Measurements from ENCODE around the gene PACS1. TPM values are rescaled to one million over a fixed set of nuclear protein-coding genes. Genes with fewer than 3 reads are reported as not detected.
A peak's percentile ranks its signal among the peaks of the same experiment; 100 is the strongest.

PACS1 gene
- total and polyA plus RNA-seq, 8 donors: 14.7 to 269 (median 51.0) TPM

DNA sequence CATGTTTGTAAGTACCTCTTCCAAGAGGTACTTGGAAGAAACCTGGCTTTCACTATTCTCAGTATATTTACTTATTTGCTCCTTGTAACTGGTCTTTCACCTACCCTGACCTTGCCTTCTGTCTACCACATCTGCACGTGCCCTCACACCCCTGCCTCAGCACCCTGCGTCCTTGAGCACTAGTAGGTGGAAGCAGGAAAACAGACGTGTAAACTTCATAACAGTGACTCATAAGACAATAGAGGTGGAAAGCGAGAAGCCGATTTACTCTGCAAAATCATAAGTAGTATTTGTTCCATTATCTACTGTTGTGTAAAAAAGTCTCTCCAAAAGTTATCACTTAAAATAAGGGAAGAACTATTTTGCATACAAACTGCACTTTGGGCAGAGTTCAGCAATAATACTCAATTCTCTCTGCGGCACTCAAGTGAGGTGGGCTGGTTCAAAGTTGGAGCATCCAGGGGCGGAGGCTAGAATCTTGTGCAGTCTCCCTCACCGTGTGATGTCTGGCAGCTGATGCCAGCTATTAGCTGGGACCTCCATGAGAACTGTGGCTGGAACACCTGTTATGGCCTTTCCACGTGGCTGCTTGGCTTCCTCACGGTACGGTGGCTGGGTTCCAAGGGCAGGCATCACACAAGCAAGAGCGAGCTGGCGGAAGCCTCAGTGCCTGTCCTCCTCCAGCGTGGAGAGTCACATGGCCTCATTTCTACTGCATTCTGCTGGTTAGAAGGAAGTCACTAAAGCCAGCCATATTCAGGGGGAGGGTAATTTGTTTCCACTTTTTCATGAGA is 30.4 kb downstream of the PACS1 start:
- H3K27me3 ChIP-seq: no peaks in the 10 kb centered on the region
- 16 to 31% (median 17%) methylated on average over 14 of the region's 14 CpGs for WGBS, 5 donors
- no peaks in the 10 kb centered on the region for H3K9me3 ChIP-seq
- no peaks in the 10 kb centered on the region for H3K36me3 ChIP-seq
- H3K4me1 ChIP-seq: peaks cover 0 to 37% (median 11%) of the 10 kb centered on the region in 4 donors
- H3K4me3 ChIP-seq: no peak overlapping the region
- intact Hi-C loops (cut with DNase I; ENCODE audit: low total_unique reads): no loop called here
- H3K27ac ChIP-seq: peak overlapping the region in 4 of 5 donors; percentile 27 to 59 (median 32)
- DNase-seq: peak; percentile 82
- TF ChIP-seq, protein P1, sequence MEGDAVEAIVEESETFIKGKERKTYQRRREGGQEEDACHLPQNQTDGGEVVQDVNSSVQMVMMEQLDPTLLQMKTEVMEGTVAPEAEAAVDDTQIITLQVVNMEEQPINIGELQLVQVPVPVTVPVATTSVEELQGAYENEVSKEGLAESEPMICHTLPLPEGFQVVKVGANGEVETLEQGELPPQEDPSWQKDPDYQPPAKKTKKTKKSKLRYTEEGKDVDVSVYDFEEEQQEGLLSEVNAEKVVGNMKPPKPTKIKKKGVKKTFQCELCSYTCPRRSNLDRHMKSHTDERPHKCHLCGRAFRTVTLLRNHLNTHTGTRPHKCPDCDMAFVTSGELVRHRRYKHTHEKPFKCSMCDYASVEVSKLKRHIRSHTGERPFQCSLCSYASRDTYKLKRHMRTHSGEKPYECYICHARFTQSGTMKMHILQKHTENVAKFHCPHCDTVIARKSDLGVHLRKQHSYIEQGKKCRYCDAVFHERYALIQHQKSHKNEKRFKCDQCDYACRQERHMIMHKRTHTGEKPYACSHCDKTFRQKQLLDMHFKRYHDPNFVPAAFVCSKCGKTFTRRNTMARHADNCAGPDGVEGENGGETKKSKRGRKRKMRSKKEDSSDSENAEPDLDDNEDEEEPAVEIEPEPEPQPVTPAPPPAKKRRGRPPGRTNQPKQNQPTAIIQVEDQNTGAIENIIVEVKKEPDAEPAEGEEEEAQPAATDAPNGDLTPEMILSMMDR (IDR thresholded peaks at IDR 0.05): no peak
- TF ChIP-seq EP300 (IDR thresholded peaks at IDR 0.05) (no peak), POLR2AphosphoS5 (IDR thresholded peaks at IDR 0.05) (peak in 1 of 3 donors; percentile 45), POLR2A (IDR thresholded peaks at IDR 0.05) (no peak)

GRCh38 chr11:66101066-66101464 is 31.0 kb downstream of the PACS1 start:
- WGBS, 5 donors: 60 to 74% (median 69%) methylated on average over 3 of the region's 3 CpGs

GRCh38 chr11:66104057-66104638 is 34.1 kb downstream of the PACS1 start:
- H3K27me3 ChIP-seq: no peaks in the 10 kb centered on the region
- H3K4me1 ChIP-seq: peaks cover 0 to 51% (median 13%) of the 10 kb centered on the region in 4 donors
- intact Hi-C loops (cut with DNase I; ENCODE audit: low total_unique reads): no loop called here
- H3K27ac ChIP-seq: no peak overlapping the region
- H3K9me3 ChIP-seq: no peaks in the 10 kb centered on the region
- no peak for DNase-seq
- TF ChIP-seq, protein P1 (IDR thresholded peaks at IDR 0.05): no peak
- TF ChIP-seq POLR2AphosphoS5 (IDR thresholded peaks at IDR 0.05) (no peak), EP300 (IDR thresholded peaks at IDR 0.05) (no peak), POLR2A (IDR thresholded peaks at IDR 0.05) (no peak)
- peaks cover 0 to 5% (median 0%) of the 10 kb centered on the region in 4 donors for H3K36me3 ChIP-seq
- WGBS, 5 donors: 86 to 93% (median 88%) methylated on average over 4 of the region's 4 CpGs
- no peak overlapping the region for H3K4me3 ChIP-seq

More at GRCh38 chr11:66101066-66101464, 31.0 kb downstream of the PACS1 start:
- intact Hi-C loops (cut with DNase I; ENCODE audit: low total_unique reads): no loop called here
- peak overlapping the region in 1 of 5 donors; percentile 59 for H3K27ac ChIP-seq
- H3K9me3 ChIP-seq: no peaks in the 10 kb centered on the region
- H3K4me1 ChIP-seq: peaks cover 0 to 37% (median 11%) of the 10 kb centered on the region in 4 donors
- no peaks in the 10 kb centered on the region for H3K27me3 ChIP-seq
- no peak overlapping the region for H3K4me3 ChIP-seq
- DNase-seq: no peak
- no peak for TF ChIP-seq EP300 (IDR thresholded peaks at IDR 0.05)
- no peak for TF ChIP-seq POLR2AphosphoS5 (IDR thresholded peaks at IDR 0.05)
- TF ChIP-seq, protein P1 (IDR thresholded peaks at IDR 0.05): no peak
- no peak for TF ChIP-seq POLR2A (IDR thresholded peaks at IDR 0.05)
- peaks cover 0 to 3% (median 0%) of the 10 kb centered on the region in 4 donors for H3K36me3 ChIP-seq

GRCh38 chr11:66106786-66107599 is 36.9 kb downstream of the PACS1 start:
- intact Hi-C loops (cut with DNase I; ENCODE audit: low total_unique reads): no loop called here
- H3K27ac ChIP-seq: no peak overlapping the region
- no peaks in the 10 kb centered on the region for H3K27me3 ChIP-seq
- TF ChIP-seq EP300 (IDR thresholded peaks at IDR 0.05) (no peak), POLR2AphosphoS5 (IDR thresholded peaks at IDR 0.05) (no peak), POLR2A (IDR thresholded peaks at IDR 0.05) (no peak)
- TF ChIP-seq, protein P1 (IDR thresholded peaks at IDR 0.05): no peak
- 80 to 88% (median 86%) methylated on average over 4 of the region's 4 CpGs for WGBS, 5 donors
- no peaks in the 10 kb centered on the region for H3K9me3 ChIP-seq
- no peak for DNase-seq
- H3K36me3 ChIP-seq: peaks cover 0 to 5% (median 0%) of the 10 kb centered on the region in 4 donors
- H3K4me3 ChIP-seq: no peak overlapping the region
- peaks cover 3 to 53% (median 14%) of the 10 kb centered on the region in 4 donors for H3K4me1 ChIP-seq

Data from stomach (tissue), 9 donors.